IMR-90 (cell line): ENCODE results near the gene PAK6. TPM values are rescaled to one million over a fixed set of nuclear protein-coding genes. Genes with fewer than 3 reads are reported as not detected.

Experiments
- ATAC-seq: fragments of 200-7000 bp; cut with Tn5 transposase; 2 replicates; pipeline ENCODE4 v1.9.1; 2020; ENCODE audit warnings: low read depth, mild to moderate bottlenecking, moderate library complexity
- BruUV-seq: library from RNA; stranded (reverse); fragments of 400-500 nt; replicated peaks from 2 replicates; lab custom pipeline; 2021; lab: Mats Ljungman, UMichigan
- CTCF ChIA-PET: fragments of 300-600 bp; formaldehyde crosslinking; extraction: SDS; loops from one replicate; lab custom pipeline; 2021; ENCODE audit warnings: antibody characterized with exemption; lab: Yijun Ruan, JAX
- POLR2A ChIA-PET: fragments of 300-600 bp; sonication (Branson Sonifier 250); formaldehyde crosslinking; loops from one replicate; lab custom pipeline; 2022; ENCODE audit warnings: antibody characterized with exemption; ENCODE audit not compliant: unreplicated experiment; lab: Charles Lee
- DNase-seq: peaks from one replicate; pipeline ENCODE4 v3.0.0; 2013
- H2AFZ ChIP-seq: replicated peaks from 2 replicates; pipeline ENCODE3; 2013; ENCODE audit warnings: low read length, mild to moderate bottlenecking; ENCODE audit not compliant: poor library complexity
- H2AK5ac ChIP-seq: 2 replicates; pipeline ENCODE4 v1.6.1; 2013; ENCODE audit warnings: low read depth, low read length, inconsistent platforms
- H2AK9ac ChIP-seq: replicated peaks from 2 replicates; pipeline ENCODE3; 2013; ENCODE audit warnings: mild to moderate bottlenecking, low read depth, low read length, moderate library complexity; ENCODE audit not compliant: poor library complexity
- H2BK120ac ChIP-seq: 2 replicates; pipeline ENCODE4 v1.6.1; 2013; ENCODE audit warnings: low read depth, low read length, inconsistent platforms
- H2BK15ac ChIP-seq: 3 replicates; pipeline ENCODE4 v1.6.1; 2013; ENCODE audit warnings: low read depth, low read length, inconsistent platforms
- H2BK20ac ChIP-seq: 2 replicates; pipeline ENCODE4 v1.6.1; 2013; ENCODE audit warnings: low read depth, mild to moderate bottlenecking, inconsistent platforms, low read length, moderate library complexity
- H2BK5ac ChIP-seq: 2 replicates; pipeline ENCODE4 v1.6.1; 2013; ENCODE audit warnings: mild to moderate bottlenecking, low read depth, low read length, inconsistent platforms; ENCODE audit not compliant: poor library complexity, severe bottlenecking
- H3K14ac ChIP-seq: replicated peaks from 2 replicates; pipeline ENCODE4 v1.6.1; 2013; ENCODE audit warnings: low read depth, low read length, inconsistent platforms
- H3K18ac ChIP-seq: 2 replicates; pipeline ENCODE4 v1.6.1; 2013; ENCODE audit warnings: low read depth, low read length, control low read depth
- H3K23ac ChIP-seq: 2 replicates; pipeline ENCODE4 v1.6.1; 2013; ENCODE audit warnings: low read depth, low read length, inconsistent platforms
- H3K27ac ChIP-seq: 2 replicates; pipeline ENCODE4 v1.5.1; 2013; ENCODE audit warnings: mild to moderate bottlenecking, control low read depth, low read length; ENCODE audit not compliant: insufficient read depth
- H3K27me3 ChIP-seq: 2 replicates; pipeline ENCODE4 v1.6.1; 2013; ENCODE audit warnings: low read length; ENCODE audit not compliant: control insufficient read depth, insufficient read depth
- H3K36me3 ChIP-seq: 2 replicates; pipeline ENCODE4 v1.6.1; 2013; ENCODE audit warnings: low read length, mixed read lengths; ENCODE audit not compliant: control insufficient read depth, insufficient read depth
- H3K4ac ChIP-seq: 2 replicates; pipeline ENCODE4 v1.6.1; 2013; ENCODE audit warnings: low read depth, low read length, inconsistent platforms
- H3K4me1 ChIP-seq: 2 replicates; pipeline ENCODE4 v1.6.1; 2013; ENCODE audit warnings: low read length, mixed read lengths; ENCODE audit not compliant: control insufficient read depth, insufficient read depth
- H3K4me2 ChIP-seq: 2 replicates; pipeline ENCODE4 v1.6.1; 2013; ENCODE audit warnings: low read depth, mild to moderate bottlenecking, control low read depth, low read length, moderate library complexity
- H3K4me3 ChIP-seq: 2 replicates; pipeline ENCODE4 v1.5.1; 2013; ENCODE audit warnings: low read depth, mild to moderate bottlenecking, control low read depth, low read length, moderate library complexity; ENCODE audit not compliant: insufficient read depth
- H3K56ac ChIP-seq: 2 replicates; pipeline ENCODE4 v1.6.1; 2013; ENCODE audit warnings: low read length, inconsistent platforms; ENCODE audit not compliant: insufficient read depth; ENCODE audit errors: extremely low read depth
- H3K79me1 ChIP-seq, 2 experiments: 2 replicates each; pipeline ENCODE4 v1.6.1; 2013; ENCODE audit warnings: low read length in 2 of 2, inconsistent platforms in 1 of 2, low read depth in 1 of 2
- H3K9ac ChIP-seq: 2 replicates; pipeline ENCODE4 v1.6.1; 2013; ENCODE audit warnings: low read depth, low read length, control low read depth
- H3K9me1 ChIP-seq: 2 replicates; pipeline ENCODE4 v1.6.1; 2013; ENCODE audit warnings: low read length, inconsistent platforms; ENCODE audit not compliant: insufficient read depth
- H3K9me3 ChIP-seq: 2 replicates; pipeline ENCODE4 v1.6.1; 2013; ENCODE audit warnings: low read length; ENCODE audit not compliant: control insufficient read depth, insufficient read depth
- H4K20me1 ChIP-seq: 2 replicates; pipeline ENCODE4 v1.6.1; 2013; ENCODE audit warnings: low read length, inconsistent platforms; ENCODE audit not compliant: insufficient read depth
- H4K5ac ChIP-seq: 2 replicates; pipeline ENCODE4 v1.6.1; 2013; ENCODE audit warnings: mild to moderate bottlenecking, low read depth, low read length, control low read depth
- H4K8ac ChIP-seq, 2 experiments: 2 replicates each; pipeline ENCODE4 v1.6.1; 2013; ENCODE audit warnings: low read depth in 2 of 2, low read length in 2 of 2, control low read depth in 1 of 2, inconsistent platforms in 1 of 2
- H4K91ac ChIP-seq: 2 replicates; pipeline ENCODE4 v1.6.1; 2013; ENCODE audit warnings: low read depth, low read length, inconsistent platforms; ENCODE audit not compliant: insufficient read depth
- CEBPB ChIP-seq: IDR thresholded peaks from 2 replicates; pipeline ENCODE4 v1.6.1; 2012; ENCODE audit warnings: low read depth, low read length, improper control_type of control experiment
- CHD1 ChIP-seq: IDR thresholded peaks from 2 replicates; pipeline ENCODE4 v1.6.1; 2012; ENCODE audit warnings: low read depth, low read length, improper control_type of control experiment
- ELK1 ChIP-seq: fragments of 150-350 bp; IDR thresholded peaks from 2 replicates; pipeline ENCODE4 v1.6.1; 2016; ENCODE audit warnings: low read depth, mild to moderate bottlenecking, low read length, moderate library complexity, borderline replicate concordance
- MAZ ChIP-seq: IDR thresholded peaks from 2 replicates; pipeline ENCODE4 v1.6.1; 2012; ENCODE audit warnings: low read depth, mild to moderate bottlenecking, low read length, improper control_type of control experiment, moderate library complexity, borderline replicate concordance
- MXI1 ChIP-seq: IDR thresholded peaks from 2 replicates; pipeline ENCODE4 v1.6.1; 2012; ENCODE audit warnings: low read depth, mild to moderate bottlenecking, low read length, moderate library complexity, borderline replicate concordance
- NFE2L2 ChIP-seq: fragments of 150-350 bp; IDR thresholded peaks from 2 replicates; pipeline ENCODE4 v1.6.1; 2016; ENCODE audit warnings: low read depth, mild to moderate bottlenecking, low read length
- POLR2A ChIP-seq: IDR thresholded peaks from 2 replicates; pipeline ENCODE4 v1.6.1; 2012; ENCODE audit warnings: mild to moderate bottlenecking, low read depth, low read length
- SMC3 ChIP-seq: fragments of 150-350 bp; IDR thresholded peaks from 2 replicates; pipeline ENCODE4 v1.6.1; 2016; ENCODE audit warnings: low read depth, mild to moderate bottlenecking, antibody characterized with exemption, low read length, moderate library complexity
- USF2 ChIP-seq: fragments of 150-350 bp; IDR thresholded peaks from 2 replicates; pipeline ENCODE4 v1.6.1; 2017; ENCODE audit warnings: mild to moderate bottlenecking, antibody characterized with exemption, low read length, low read depth
- WGBS, 2 experiments: methylation state at CpG; one replicate each; pipeline versions ENCODE4 v1.1.5 to v1.1.7; 2013; ENCODE audit warnings: missing lambda C conversion rate in 2 of 2; ENCODE audit not compliant: insufficient read length in 1 of 2; ENCODE audit errors: extremely low coverage in 2 of 2; 5-methylcytosine and 5-hydroxymethylcytosine counted together
- dilution Hi-C: fragments of 300-500 bp; cut with HindIII; formaldehyde crosslinking; loops from one replicate; pipeline ENCODE4 v1.14.3; 2018; ENCODE audit warnings: low sequenced_read_pairs; ENCODE audit not compliant: unreplicated experiment
- in situ Hi-C: fragments of 300-500 bp; cut with MboI; formaldehyde crosslinking; loops from 3 replicates; pipeline ENCODE4 v1.14.3; 2019; ENCODE audit warnings: low sequenced_read_pairs, inconsistent platforms, mixed read lengths
- intact Hi-C: fragments of 100-400 bp; cut with micrococcal nuclease; formaldehyde crosslinking; loops from 2 replicates; pipeline ENCODE4 v1.10.0; 2022
- polyA plus RNA-seq, 3 experiments: library from polyadenylated mRNA; depleted of rRNA; stranded (reverse); fragments of >200 nt; gene quantifications; 2 replicates each; pipeline ENCODE4 v1.2.3, GENCODE V29; 2012; ENCODE audit warnings: low replicate concordance in 1 of 3
- total RNA-seq: library from RNA; depleted of rRNA; stranded (reverse); fragments of >200 nt; gene quantifications from 2 replicates; pipeline ENCODE4 v1.2.3, GENCODE V29; 2012
- TF ChIP-seq, protein P1 (sequence below): conservative IDR thresholded peaks from 2 replicates; pipeline ENCODE4 v1.5.1; 2012; ENCODE audit warnings: mild to moderate bottlenecking, low read depth, low read length, improper control_type of control experiment

PAK6 gene
- total and polyA plus RNA-seq, 2 of the 4 experiments (the other 2 are of a cell fraction): 0.21 TPM; not detected in 1

DNA sequence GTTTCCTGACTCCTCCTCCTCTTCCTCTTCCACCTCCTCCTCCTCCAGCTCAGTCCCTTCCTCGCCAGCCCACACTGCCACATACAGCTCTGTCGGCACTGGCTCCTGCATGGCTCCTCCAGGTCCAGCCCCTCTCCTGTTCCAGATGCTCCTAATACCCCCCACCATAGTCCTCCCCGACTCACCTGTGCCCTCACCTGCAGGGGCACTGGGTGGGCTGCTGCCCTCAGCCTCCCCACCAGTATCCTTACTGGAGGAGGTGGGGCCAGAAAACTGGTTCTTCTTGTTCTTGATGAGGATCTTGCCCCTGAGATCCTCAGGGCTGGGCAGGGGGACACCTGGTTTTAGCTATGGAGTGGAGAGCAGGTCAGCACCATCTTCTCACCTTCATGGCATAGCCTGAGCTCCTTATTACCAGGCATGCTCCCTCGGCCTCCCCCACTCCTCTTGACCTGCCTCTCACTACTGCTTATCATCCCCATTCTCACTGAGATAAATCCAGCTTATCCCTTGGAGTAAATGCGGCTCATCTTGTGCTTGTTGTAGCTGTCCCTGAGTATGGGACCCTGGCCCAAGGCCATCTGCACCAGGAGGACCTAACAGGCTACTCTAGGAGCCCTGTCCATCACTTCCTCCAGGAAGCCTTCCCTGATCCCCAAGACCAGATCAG lies 57.8 kb downstream of the PAK6 start:
- Histone ChIP-seq H3K79me1 (no peaks in the 10 kb centered on the region), H3K36me3 (no peaks in the 10 kb centered on the region), H2BK20ac (no peak overlapping the region), H2BK5ac (no peak overlapping the region), H4K8ac (no peak overlapping the region), H3K4me2 (no peak overlapping the region), H2AK9ac (no peak overlapping the region), H3K27ac (no peak overlapping the region), H3K4me1 (no peaks in the 10 kb centered on the region), H3K4me3 (no peak overlapping the region), H4K5ac (no peak overlapping the region), H3K23ac (no peak overlapping the region), H3K4ac (no peak overlapping the region), H2AK5ac (no peak overlapping the region), H3K9me3 (peaks cover 8% of the 10 kb centered on the region), H3K27me3 (peaks cover 79% of the 10 kb centered on the region), H3K56ac (no peak overlapping the region), H3K9me1 (no peaks in the 10 kb centered on the region), H2BK120ac (no peak overlapping the region), H3K14ac (no peak overlapping the region), H3K9ac (no peak overlapping the region), H4K91ac (no peak overlapping the region), H2AFZ (no peak overlapping the region), H3K18ac (no peak overlapping the region), H4K20me1 (no peaks in the 10 kb centered on the region), H2BK15ac (no peak overlapping the region)
- intact Hi-C loops (no loop called here), in situ Hi-C loops (no loop called here), dilution Hi-C loops (no loop called here)
- TF ChIP-seq POLR2A (no peak), NFE2L2 (no peak), USF2 (no peak), SMC3 (no peak), MAZ (no peak), ELK1 (no peak), CHD1 (no peak), MXI1 (no peak), CEBPB (no peak)
- TF ChIP-seq, protein P1, sequence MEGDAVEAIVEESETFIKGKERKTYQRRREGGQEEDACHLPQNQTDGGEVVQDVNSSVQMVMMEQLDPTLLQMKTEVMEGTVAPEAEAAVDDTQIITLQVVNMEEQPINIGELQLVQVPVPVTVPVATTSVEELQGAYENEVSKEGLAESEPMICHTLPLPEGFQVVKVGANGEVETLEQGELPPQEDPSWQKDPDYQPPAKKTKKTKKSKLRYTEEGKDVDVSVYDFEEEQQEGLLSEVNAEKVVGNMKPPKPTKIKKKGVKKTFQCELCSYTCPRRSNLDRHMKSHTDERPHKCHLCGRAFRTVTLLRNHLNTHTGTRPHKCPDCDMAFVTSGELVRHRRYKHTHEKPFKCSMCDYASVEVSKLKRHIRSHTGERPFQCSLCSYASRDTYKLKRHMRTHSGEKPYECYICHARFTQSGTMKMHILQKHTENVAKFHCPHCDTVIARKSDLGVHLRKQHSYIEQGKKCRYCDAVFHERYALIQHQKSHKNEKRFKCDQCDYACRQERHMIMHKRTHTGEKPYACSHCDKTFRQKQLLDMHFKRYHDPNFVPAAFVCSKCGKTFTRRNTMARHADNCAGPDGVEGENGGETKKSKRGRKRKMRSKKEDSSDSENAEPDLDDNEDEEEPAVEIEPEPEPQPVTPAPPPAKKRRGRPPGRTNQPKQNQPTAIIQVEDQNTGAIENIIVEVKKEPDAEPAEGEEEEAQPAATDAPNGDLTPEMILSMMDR: no peak
- CTCF ChIA-PET: no interaction called here
- BruUV-seq: no TSS peak
- no peak for DNase-seq
- ATAC-seq: no peak
- POLR2A ChIA-PET: no interaction called here
- 80% methylated on average over 1 of the region's 5 CpGs; no CpG with 5 or more reads in 1 of the 2 experiments for whole genome bisulfite sequencing, 2 experiments
